Panc1 (cell line): ENCODE results near the gene PCDHA11.

Experiments
- TF ChIP-seq, protein P1 (sequence below), 2 experiments: IDR thresholded peaks; 2 replicates each; pipeline ENCODE4 v1.6.1; 2011 to 2012; ENCODE audit warnings: low read depth in 2 of 2, control low read depth in 1 of 2, low read length in 1 of 2, mild to moderate bottlenecking in 1 of 2, moderate library complexity in 1 of 2; ENCODE audit not compliant: insufficient read depth in 1 of 2
- TF ChIP-seq, protein P2 (sequence below): fragments of 450-650 bp; IDR thresholded peaks from 2 replicates; pipeline ENCODE4 v1.5.1; 2017; ENCODE audit warnings: mild to moderate bottlenecking

DNA sequence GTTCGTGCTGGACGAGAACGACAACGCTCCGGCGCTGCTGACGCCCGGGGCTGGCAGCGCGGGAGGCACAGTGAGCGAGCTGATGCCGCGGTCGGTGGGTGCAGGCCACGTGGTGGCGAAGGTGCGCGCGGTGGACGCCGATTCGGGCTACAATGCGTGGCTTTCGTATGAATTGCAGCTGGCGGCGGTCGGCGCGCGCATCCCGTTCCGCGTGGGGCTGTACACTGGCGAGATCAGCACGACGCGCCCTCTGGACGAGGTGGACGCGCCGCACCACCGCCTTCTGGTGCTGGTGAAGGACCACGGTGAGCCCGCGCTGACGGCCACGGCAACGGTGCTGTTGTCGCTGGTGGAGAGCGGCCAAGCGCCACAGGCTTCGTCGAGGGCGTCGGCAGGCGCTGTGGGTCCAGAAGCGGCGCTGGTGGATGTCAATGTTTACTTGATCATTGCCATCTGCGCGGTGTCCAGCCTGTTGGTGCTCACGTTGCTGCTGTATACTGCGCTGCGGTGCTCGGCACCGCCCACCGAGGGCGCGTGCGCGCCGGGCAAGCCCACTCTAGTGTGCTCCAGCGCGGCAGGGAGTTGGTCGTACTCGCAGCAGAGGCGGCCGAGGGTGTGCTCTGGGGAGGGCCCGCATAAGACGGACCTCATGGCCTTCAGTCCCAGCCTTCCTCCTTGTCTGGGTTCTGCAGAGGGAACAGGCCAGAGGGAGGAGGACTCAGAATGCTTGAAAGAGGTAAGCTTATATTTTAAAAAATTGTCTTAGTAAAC, 15.4 kb downstream of the PCDHA11 start:
- TF ChIP-seq, protein P1, sequence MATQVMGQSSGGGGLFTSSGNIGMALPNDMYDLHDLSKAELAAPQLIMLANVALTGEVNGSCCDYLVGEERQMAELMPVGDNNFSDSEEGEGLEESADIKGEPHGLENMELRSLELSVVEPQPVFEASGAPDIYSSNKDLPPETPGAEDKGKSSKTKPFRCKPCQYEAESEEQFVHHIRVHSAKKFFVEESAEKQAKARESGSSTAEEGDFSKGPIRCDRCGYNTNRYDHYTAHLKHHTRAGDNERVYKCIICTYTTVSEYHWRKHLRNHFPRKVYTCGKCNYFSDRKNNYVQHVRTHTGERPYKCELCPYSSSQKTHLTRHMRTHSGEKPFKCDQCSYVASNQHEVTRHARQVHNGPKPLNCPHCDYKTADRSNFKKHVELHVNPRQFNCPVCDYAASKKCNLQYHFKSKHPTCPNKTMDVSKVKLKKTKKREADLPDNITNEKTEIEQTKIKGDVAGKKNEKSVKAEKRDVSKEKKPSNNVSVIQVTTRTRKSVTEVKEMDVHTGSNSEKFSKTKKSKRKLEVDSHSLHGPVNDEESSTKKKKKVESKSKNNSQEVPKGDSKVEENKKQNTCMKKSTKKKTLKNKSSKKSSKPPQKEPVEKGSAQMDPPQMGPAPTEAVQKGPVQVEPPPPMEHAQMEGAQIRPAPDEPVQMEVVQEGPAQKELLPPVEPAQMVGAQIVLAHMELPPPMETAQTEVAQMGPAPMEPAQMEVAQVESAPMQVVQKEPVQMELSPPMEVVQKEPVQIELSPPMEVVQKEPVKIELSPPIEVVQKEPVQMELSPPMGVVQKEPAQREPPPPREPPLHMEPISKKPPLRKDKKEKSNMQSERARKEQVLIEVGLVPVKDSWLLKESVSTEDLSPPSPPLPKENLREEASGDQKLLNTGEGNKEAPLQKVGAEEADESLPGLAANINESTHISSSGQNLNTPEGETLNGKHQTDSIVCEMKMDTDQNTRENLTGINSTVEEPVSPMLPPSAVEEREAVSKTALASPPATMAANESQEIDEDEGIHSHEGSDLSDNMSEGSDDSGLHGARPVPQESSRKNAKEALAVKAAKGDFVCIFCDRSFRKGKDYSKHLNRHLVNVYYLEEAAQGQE (IDR thresholded peaks at IDR 0.05; ENCODE audit: insufficient read depth in 1 of 2, low read depth in 2 of 2, low read length in 1 of 2), result no peak
- TF ChIP-seq, protein P2, sequence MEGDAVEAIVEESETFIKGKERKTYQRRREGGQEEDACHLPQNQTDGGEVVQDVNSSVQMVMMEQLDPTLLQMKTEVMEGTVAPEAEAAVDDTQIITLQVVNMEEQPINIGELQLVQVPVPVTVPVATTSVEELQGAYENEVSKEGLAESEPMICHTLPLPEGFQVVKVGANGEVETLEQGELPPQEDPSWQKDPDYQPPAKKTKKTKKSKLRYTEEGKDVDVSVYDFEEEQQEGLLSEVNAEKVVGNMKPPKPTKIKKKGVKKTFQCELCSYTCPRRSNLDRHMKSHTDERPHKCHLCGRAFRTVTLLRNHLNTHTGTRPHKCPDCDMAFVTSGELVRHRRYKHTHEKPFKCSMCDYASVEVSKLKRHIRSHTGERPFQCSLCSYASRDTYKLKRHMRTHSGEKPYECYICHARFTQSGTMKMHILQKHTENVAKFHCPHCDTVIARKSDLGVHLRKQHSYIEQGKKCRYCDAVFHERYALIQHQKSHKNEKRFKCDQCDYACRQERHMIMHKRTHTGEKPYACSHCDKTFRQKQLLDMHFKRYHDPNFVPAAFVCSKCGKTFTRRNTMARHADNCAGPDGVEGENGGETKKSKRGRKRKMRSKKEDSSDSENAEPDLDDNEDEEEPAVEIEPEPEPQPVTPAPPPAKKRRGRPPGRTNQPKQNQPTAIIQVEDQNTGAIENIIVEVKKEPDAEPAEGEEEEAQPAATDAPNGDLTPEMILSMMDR, result no peak
